Head of caudate nucleus (tissue), 42 donors: ENCODE measurements around the gene NFIB.

Experiments used
- DNase-seq, 42 donors: peaks; one replicate each; pipeline versions ENCODE4 v3.0.0 to v3.0.0-alpha.2; 2020 to 2021; ENCODE audit warnings: mixed read lengths in 7 of 42
- intact Hi-C: fragments of 100-400 bp; cut with DNase I; formaldehyde crosslinking; loops from one replicate; pipeline ENCODE4 v1.15.0; 2022

Gene NFIB

DNA sequence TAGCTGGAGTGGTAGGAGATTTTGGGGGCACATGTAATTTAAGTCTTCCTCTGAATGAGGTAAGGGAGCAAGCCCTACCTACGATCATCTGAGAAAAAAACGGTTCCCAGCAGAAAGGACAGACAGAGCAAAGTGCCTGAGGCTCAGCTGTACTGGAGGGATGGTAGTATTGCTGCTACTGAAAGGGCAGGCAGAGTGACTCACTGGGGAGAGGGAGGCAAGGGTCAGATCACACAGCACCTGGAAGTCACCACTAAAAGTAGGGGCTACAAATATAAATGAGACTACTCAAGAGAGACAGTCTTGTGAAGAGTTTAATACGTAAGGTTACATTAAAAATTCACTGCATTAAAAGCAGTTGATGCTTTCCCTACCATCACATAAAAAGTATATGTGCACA, 75.9 kb downstream of the NFIB start:
- no peak for DNase-seq

GRCh38 chr9:14236591-14236990, 77.3 kb downstream of the NFIB start:
- no peak for DNase-seq
- intact Hi-C loops = no loop called here

More for the DNA sequence above, 75.9 kb downstream of the NFIB start:
- intact Hi-C loops = no loop called here

DNA sequence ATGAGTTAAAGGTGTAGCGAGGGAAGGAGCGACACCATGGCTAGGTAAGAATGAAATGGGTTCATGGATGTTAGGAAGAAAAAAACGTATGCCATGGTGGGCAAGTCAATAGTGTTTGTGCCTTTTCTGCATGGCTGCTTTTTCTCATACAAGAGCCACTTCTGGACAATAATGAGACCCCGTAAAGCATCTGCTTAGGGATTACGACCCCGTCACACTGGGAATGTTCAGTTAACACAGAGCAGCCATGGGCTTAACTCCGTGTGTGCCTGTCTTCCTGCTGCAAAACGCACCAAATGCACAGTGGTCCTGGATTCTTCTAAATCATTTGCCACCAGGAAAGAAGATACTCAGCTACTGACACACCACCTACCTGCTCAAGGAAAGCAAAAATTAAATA, 81.8 kb downstream of the NFIB start:
- intact Hi-C loops = no loop called here
- no peak for DNase-seq

DNA sequence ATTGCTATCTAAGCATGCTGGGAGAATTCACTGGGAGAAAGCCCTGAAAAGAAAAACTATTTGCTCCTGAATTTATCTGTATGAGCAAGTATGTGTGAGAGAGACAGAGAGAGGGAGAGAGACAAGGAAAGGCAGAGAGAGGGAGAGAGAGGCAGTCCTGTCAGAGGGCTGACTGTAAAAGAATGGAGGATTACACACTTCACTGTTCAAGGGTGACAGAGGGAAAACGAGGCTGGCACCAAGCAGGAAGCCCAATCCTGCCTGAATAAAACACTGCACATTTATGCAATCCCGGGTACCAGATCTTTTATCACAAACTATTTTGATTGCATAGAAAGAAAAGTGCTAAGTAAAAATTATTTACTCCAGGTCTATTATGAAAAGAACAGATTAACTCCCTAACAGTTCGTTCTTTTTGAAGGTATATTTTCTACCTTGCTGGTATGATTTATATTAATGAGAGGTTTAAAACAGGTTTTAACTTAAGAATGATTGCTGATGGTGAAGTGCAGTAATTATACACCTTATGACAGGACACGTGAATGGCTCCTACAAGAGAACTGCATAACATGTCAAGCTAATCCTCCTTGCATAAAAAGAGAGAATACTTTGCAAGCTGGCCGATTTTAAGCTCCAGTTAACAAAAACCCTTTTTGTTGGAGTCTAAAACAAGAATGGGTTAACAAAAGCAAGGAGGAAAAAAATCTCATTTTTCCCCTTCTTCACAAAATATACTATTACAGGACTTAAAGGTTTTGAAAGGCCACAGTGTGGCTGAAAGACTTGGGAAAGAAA, 82.5 kb downstream of the NFIB start:
- no peak for DNase-seq
- intact Hi-C loops = no loop called here

DNA sequence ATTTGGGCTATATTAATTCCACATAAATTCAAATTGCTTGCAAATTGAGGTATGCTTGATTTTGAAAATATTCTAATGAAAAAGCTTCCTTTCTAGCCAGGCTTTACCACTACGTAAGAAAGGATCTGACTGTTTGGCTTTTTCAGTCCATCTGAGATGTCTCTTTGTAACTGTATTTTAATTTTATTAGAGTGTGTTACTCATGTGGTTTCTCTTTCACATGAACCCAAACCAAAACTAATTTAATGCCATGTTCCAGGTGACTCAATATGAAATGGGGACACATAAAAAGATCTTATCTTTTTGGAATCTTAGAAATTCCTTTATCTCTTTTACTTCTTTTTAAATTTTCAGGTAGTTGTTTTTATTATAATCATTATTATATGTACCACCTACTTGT, 85.3 kb downstream of the NFIB start:
- intact Hi-C loops = no loop called here
- DNase-seq = no peak

- no peak for DNase-seq
- intact Hi-C loops = no loop called here
Measured at GRCh38 chr9:14226855-14227532, 86.9 kb downstream of the NFIB start.

DNA sequence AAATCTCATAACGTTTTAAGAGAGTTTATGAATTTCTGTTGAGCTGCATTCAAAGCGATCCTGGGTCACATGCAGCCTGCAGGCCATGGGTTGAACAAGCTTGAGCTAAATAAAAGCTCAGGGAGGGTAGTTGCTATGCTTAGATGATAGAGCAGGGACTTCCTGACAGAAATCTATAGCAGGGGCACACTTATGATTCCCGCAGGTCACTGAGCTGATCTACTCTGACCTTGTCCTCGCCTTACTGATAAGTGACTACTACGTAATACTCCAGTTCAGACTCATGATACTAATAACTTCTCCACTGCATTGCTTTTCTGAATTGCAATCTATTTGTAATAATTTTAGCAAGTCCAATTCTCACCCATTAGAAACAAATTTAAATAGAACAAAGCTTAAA, 90.9 kb downstream of the NFIB start:
- DNase-seq = no peak
- intact Hi-C loops = no loop called here

DNA sequence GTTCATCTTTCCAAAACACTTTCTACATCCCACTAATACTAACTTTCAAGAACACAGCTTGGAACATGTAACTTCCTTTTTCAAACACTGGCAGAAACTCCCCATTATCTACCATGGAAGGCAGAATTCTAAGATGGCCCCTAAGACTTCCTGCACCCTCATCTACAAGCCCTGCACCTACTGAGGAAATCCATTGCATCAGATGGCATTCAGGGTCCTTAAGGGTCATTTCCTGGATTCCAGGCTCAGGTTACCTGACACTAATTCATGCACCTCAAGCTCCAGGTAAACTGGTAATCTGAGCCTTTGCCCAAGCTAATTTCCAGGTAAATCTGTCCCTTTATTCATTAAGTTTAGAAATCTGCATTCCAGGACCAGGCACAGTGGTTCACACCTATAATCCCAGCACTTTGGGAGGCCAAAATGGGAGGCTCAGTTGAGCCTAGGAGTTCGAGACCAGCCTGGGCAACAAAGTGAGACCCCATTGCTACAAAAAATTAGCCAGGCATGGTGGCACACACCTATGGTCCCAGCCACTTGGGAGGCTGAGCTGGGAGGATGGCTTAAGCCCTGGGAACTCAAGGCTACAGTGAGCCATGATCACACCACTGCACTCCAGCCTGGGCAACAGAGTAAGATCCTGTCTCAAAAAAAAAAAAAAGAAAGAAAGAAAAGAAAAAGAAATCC, 91.6 kb downstream of the NFIB start:
- no peak for DNase-seq
- intact Hi-C loops = no loop called here

- intact Hi-C loops = no loop called here
- no peak for DNase-seq
Measured at GRCh38 chr9:14221558-14221957, 92.4 kb downstream of the NFIB start.

- intact Hi-C loops = no loop called here
- DNase-seq = no peak
Measured at GRCh38 chr9:14221119-14221518, 92.8 kb downstream of the NFIB start.

DNA sequence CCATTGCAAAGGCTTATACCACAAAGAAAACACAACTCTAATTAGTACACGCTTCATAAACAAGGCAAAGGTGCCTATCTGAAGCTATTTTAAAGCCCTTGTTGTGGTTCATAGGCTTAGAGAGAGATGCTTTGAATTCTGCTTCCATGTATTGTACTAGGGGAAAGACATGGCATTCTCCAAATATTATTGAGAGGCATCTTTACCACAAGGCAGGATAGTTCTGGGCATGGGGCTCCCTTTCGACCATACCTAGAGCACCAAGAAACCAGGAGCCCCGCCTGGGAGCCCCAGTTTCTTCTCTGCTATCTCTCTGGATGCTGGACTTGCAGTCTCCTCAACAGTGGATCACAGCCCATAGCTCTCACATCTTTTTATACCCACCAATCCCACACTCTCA, 93.7 kb downstream of the NFIB start:
- intact Hi-C loops = no loop called here
- DNase-seq = no peak

GRCh38 chr9:14219850-14220249, 94.1 kb downstream of the NFIB start:
- DNase-seq = no peak
- intact Hi-C loops = no loop called here

- no peak for DNase-seq
- intact Hi-C loops = no loop called here
Measured at GRCh38 chr9:14218253-14218652, 95.7 kb downstream of the NFIB start.

GRCh38 chr9:14216612-14217194, 97.2 kb downstream of the NFIB start:
- intact Hi-C loops = no loop called here
- no peak for DNase-seq

DNA sequence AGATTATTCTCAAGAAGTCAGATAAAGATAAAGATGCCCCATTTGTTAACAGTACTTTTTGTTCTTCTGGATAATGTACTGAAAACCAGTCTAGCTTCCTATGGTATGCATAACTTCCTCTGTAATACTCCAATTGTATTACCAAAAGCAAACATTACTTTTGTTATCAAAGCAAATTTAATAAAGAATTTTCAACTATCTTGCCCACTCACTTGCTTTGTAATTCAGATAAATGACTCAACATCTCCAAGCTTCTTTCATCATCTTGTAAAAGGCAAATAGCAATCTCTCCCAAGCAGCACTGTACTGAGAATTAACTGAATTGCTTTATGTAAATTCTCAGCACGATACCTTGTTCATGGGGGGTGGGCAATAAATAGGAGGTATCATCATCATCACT, 98.3 kb downstream of the NFIB start:
- no peak for DNase-seq
- intact Hi-C loops = no loop called here

DNA sequence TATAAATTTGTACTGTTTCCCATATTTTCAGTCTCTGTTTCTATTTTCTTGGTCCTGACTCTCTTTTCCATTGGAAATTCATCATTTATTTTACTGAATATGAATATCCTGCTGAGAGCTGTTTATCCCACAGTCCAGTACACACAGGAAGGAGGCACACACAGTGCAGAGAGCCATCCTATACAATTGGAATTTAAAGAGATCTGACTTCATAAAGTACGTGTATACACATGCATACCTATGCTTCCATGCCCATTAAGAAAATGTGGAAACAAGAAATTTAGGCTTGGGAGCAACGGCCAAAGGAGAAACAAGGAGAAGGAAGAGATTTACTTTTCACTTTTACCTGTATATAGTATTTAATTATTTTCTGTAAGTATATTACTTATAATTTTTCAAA, 99.2 kb downstream of the NFIB start:
- no peak for DNase-seq
- intact Hi-C loops = no loop called here

- intact Hi-C loops = no loop called here
- DNase-seq = no peak
Measured at GRCh38 chr9:14214065-14214684, 99.8 kb downstream of the NFIB start.

DNA sequence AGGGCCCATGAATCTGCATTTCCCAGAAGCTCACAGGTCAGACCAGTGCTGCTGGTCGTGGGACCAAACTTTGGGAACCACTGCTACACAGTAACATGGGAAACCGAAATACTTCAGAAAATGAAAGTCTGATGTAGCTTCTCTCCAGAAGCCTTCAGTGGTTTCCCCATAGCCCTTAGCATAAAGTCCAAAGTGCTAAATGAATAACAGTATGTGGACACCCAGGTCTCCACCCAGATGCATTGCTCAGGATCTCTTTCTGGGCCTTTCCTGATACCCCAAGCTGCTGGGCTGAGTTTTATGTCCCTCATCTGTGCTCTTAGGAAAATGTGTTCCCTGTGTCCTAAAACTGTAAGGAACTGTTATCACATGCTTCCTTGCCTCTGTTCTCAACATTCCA, 100.4 kb downstream of the NFIB start:
- no peak for DNase-seq
- intact Hi-C loops = no loop called here

DNA sequence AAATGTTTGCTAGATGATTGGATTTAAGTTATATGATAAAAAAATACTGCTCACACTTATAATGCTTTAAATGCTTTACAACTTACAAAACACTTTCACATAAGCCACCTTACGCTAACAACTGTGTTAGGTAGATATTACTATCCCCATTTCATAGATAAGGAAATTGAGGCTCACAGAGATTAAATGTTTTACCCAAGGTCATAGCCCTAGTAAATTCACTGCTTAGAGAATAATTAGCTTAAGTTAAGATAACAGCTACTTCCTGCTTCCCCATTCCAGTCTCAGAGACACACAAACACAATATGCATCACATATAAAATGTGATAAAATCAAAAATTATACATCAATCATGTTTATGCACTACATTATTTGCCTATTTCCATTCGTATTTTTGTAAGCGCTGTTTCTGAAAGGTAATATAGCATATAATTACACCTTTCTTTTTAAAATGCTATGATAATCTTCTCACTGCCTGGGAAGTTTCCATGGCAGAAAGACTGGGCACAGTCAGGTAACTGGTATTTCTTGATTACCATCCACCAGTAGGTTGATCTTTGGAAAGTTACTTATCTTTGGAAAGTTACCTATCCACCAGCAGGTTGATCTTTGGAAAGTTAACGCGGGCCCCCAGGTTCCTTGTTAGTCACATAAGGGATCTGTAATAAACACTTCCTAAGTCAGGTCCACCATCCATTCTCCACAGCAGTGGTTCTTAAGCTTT, 101.1 kb downstream of the NFIB start:
- intact Hi-C loops = no loop called here
- DNase-seq = no peak
